ENCODE data around the gene PPM1L.

Gene PPM1L

GRCh38 chr3:161070252-161070930, 314.4 kb downstream of the PPM1L start:
- no peak for ATAC-seq
- TF ChIP-seq TCF4 (CRISPR knock-in tag; IDR thresholded peaks at IDR 0.05; ENCODE audit: borderline replicate concordance), result no peak
- no peak for TF ChIP-seq ESRRG (CRISPR knock-in tag; IDR thresholded peaks at IDR 0.05)
- no peak for TF ChIP-seq TSHZ2 (CRISPR knock-in tag; IDR thresholded peaks at IDR 0.05)
- no peak for TF ChIP-seq POU6F1 (CRISPR knock-in tag; IDR thresholded peaks at IDR 0.05; ENCODE audit: borderline replicate concordance, low read depth)
- TF ChIP-seq ISL1 (CRISPR knock-in tag; IDR thresholded peaks at IDR 0.05), result no peak
- no peak for TF ChIP-seq ZFP3 (CRISPR knock-in tag; IDR thresholded peaks at IDR 0.05)

- TF ChIP-seq RARB (CRISPR knock-in tag; IDR thresholded peaks at IDR 0.05), result no peak
- no peak for TF ChIP-seq OSR1 (CRISPR knock-in tag; IDR thresholded peaks at IDR 0.05)
- TF ChIP-seq ARNTL (CRISPR knock-in tag; IDR thresholded peaks at IDR 0.05; ENCODE audit: borderline replicate concordance, low read depth), result no peak
- TF ChIP-seq TOX (CRISPR knock-in tag; IDR thresholded peaks at IDR 0.05; ENCODE audit: borderline replicate concordance), result no peak
- TF ChIP-seq, protein P1, sequence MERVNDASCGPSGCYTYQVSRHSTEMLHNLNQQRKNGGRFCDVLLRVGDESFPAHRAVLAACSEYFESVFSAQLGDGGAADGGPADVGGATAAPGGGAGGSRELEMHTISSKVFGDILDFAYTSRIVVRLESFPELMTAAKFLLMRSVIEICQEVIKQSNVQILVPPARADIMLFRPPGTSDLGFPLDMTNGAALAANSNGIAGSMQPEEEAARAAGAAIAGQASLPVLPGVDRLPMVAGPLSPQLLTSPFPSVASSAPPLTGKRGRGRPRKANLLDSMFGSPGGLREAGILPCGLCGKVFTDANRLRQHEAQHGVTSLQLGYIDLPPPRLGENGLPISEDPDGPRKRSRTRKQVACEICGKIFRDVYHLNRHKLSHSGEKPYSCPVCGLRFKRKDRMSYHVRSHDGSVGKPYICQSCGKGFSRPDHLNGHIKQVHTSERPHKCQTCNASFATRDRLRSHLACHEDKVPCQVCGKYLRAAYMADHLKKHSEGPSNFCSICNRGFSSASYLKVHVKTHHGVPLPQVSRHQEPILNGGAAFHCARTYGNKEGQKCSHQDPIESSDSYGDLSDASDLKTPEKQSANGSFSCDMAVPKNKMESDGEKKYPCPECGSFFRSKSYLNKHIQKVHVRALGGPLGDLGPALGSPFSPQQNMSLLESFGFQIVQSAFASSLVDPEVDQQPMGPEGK (CRISPR knock-in tag; IDR thresholded peaks at IDR 0.05; ENCODE audit: borderline replicate concordance), result no peak
- TF ChIP-seq ISL1 (CRISPR knock-in tag; IDR thresholded peaks at IDR 0.05), result no peak
- no peak for TF ChIP-seq POU6F1 (CRISPR knock-in tag; IDR thresholded peaks at IDR 0.05; ENCODE audit: borderline replicate concordance, low read depth)
- no peak for TF ChIP-seq TCF4 (CRISPR knock-in tag; IDR thresholded peaks at IDR 0.05; ENCODE audit: borderline replicate concordance)
- TF ChIP-seq ESRRG (CRISPR knock-in tag; IDR thresholded peaks at IDR 0.05), result no peak
- TF ChIP-seq ZFP30 (CRISPR knock-in tag; IDR thresholded peaks at IDR 0.05), result no peak
- no peak for TF ChIP-seq ZNF70 (CRISPR knock-in tag; IDR thresholded peaks at IDR 0.05)
- TF ChIP-seq ZNF8 (CRISPR knock-in tag; IDR thresholded peaks at IDR 0.05), result no peak
- no peak for TF ChIP-seq SNAI2 (CRISPR knock-in tag; IDR thresholded peaks at IDR 0.05)
- TF ChIP-seq BACH2 (CRISPR knock-in tag; IDR thresholded peaks at IDR 0.05; ENCODE audit: borderline replicate concordance), result no peak
- TF ChIP-seq ZFP3 (CRISPR knock-in tag; IDR thresholded peaks at IDR 0.05), result no peak
- ATAC-seq, result no peak
Measured at GRCh38 chr3:161070980-161071663, 315.1 kb downstream of the PPM1L start.

- TF ChIP-seq ZNF8 (CRISPR knock-in tag; IDR thresholded peaks at IDR 0.05) (no peak), TOX (CRISPR knock-in tag; IDR thresholded peaks at IDR 0.05; ENCODE audit: borderline replicate concordance) (no peak), ZC3H10 (CRISPR knock-in tag; IDR thresholded peaks at IDR 0.05) (no peak), ZNF565 (CRISPR knock-in tag; conservative IDR thresholded peaks at IDR 0.05; ENCODE audit: low read depth) (no peak), TCF4 (CRISPR knock-in tag; IDR thresholded peaks at IDR 0.05; ENCODE audit: borderline replicate concordance) (no peak), BACH2 (CRISPR knock-in tag; IDR thresholded peaks at IDR 0.05; ENCODE audit: borderline replicate concordance) (no peak)
- TF ChIP-seq, protein P2, sequence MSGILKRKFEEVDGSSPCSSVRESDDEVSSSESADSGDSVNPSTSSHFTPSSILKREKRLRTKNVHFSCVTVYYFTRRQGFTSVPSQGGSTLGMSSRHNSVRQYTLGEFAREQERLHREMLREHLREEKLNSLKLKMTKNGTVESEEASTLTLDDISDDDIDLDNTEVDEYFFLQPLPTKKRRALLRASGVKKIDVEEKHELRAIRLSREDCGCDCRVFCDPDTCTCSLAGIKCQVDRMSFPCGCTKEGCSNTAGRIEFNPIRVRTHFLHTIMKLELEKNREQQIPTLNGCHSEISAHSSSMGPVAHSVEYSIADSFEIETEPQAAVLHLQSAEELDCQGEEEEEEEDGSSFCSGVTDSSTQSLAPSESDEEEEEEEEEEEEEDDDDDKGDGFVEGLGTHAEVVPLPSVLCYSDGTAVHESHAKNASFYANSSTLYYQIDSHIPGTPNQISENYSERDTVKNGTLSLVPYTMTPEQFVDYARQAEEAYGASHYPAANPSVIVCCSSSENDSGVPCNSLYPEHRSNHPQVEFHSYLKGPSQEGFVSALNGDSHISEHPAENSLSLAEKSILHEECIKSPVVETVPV (CRISPR knock-in tag; IDR thresholded peaks at IDR 0.05), result no peak
- TF ChIP-seq, protein P3, sequence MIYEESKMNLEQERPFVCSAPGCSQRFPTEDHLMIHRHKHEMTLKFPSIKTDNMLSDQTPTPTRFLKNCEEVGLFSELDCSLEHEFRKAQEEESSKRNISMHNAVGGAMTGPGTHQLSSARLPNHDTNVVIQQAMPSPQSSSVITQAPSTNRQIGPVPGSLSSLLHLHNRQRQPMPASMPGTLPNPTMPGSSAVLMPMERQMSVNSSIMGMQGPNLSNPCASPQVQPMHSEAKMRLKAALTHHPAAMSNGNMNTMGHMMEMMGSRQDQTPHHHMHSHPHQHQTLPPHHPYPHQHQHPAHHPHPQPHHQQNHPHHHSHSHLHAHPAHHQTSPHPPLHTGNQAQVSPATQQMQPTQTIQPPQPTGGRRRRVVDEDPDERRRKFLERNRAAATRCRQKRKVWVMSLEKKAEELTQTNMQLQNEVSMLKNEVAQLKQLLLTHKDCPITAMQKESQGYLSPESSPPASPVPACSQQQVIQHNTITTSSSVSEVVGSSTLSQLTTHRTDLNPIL (CRISPR knock-in tag; IDR thresholded peaks at IDR 0.05; ENCODE audit: low read depth), result no peak
- ATAC-seq, result no peak
Measured at GRCh38 chr3:161072211-161072621, 316.2 kb downstream of the PPM1L start.

Data from SK-N-SH treated with all-trans-retinoic acid at 6 μM for 48 hours (cell line).